ENCODE results near the gene ADAMTS3. TPM values are rescaled to one million over a fixed set of nuclear protein-coding genes. Genes with fewer than 3 reads are reported as not detected.

Gene ADAMTS3
- total and polyA plus RNA-seq, 2 donors (not counting 1 experiment from before 2014, with no cell fraction given): not detected

DNA sequence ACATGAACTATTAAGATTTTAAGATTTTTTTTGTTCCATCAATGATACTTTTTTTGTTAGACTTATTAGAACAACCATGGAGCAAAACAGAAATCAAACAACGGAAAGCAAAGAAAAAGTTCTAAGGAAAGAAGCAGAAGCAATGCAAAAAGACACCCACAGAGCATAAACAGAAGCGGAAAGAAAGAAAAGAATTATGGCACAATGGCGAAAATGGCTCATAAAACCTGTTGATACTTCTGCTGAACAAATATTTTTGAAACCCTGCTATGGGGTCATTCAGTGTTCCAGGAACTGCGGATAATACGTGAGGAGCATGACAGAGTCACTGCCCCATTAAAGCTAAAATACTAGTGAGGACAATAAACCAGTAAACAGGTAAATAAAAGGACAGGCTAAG lies 138.0 kb downstream of the ADAMTS3 start:
- Histone ChIP-seq H3K36me3 (replicated peaks in 1 of 2; ENCODE audit: control extremely low read depth in 1 of 2, control insufficient read depth in 1 of 2, extremely low read depth in 1 of 2, insufficient read depth in 2 of 2, low read length in 1 of 2) (no peaks in the 10 kb centered on the region), H2AFZ (ENCODE audit: insufficient read depth, low read depth, low read length, poor library complexity, severe bottlenecking) (no peak overlapping the region), H3K9me3 (ENCODE audit: control extremely low read depth in 1 of 3, control insufficient read depth in 2 of 3, insufficient read depth in 1 of 3, low read length in 2 of 3) (no peaks in the 10 kb centered on the region), H3K4me2 (replicated peaks; ENCODE audit: low read depth, low read length, poor library complexity, severe bottlenecking) (no peak overlapping the region), H4K20me1 (ENCODE audit: control insufficient read depth, insufficient read depth, low read length, poor library complexity, severe bottlenecking) (no peaks in the 10 kb centered on the region), H3K27ac (ENCODE audit: low read length in 2 of 2) (no peak overlapping the region), H3K4me1 (ENCODE audit: control insufficient read depth in 2 of 2, insufficient read depth in 2 of 2, low read length in 2 of 2) (no peaks in the 10 kb centered on the region), H3K79me2 (ENCODE audit: control insufficient read depth, insufficient read depth, low read length) (no peaks in the 10 kb centered on the region), H3K4me3 (ENCODE audit: control extremely low read depth in 1 of 5, extremely low read depth in 1 of 5, insufficient read depth in 1 of 5, low read depth in 2 of 5, low read length in 4 of 5) (no peak overlapping the region), H3K9ac (ENCODE audit: low read length) (no peak overlapping the region), H3K27me3 (replicated peaks in 1 of 4; ENCODE audit: control extremely low read depth in 1 of 4, control insufficient read depth in 3 of 4, insufficient read depth in 4 of 4, low read length in 3 of 4) (no peaks in the 10 kb centered on the region)
- WGBS (ENCODE audit: insufficient coverage): 94% methylated on average over 4 of the region's 5 CpGs
- DNase-seq: no peak
- no peak for ATAC-seq (ENCODE audit: low read depth)
- H3K9me3 Mint-ChIP-seq (ENCODE audit: insufficient read depth): no peaks in the 10 kb centered on the region
- ChIA-PET CTCF (no interaction called here), POLR2A (no interaction called here)
- TF ChIP-seq EZH2 (IDR thresholded peaks at IDR 0.05; ENCODE audit: borderline replicate concordance, insufficient read depth, low read depth, low read length, poor library complexity, severe bottlenecking): no peak
- H3K4me1 Mint-ChIP-seq: no peaks in the 10 kb centered on the region
- intact Hi-C loops (cut with micrococcal nuclease): no loop called here
- H3K27ac Mint-ChIP-seq: no peak overlapping the region
- H3K27me3 Mint-ChIP-seq: no peaks in the 10 kb centered on the region
- no peak overlapping the region for H3K4me3 Mint-ChIP-seq

DNA sequence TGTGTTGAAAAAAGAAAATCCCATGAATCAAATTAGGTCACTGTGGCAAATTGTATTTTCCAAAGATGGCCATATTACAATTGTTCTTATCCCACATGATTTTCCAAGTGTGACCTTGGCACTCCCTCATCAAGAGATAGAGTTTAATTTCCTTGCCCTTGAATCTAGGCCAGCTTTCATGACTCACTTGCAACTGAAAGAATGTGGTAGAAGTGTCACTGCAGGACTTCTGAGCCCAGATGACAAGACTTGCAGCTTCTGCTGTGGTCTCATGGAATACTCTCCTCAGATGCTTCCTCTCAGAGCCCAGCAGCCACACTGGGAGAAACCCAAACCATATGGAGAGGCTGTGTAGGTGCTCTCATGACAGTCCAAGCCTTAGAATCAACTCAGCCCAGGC lies 139.0 kb downstream of the ADAMTS3 start:
- Histone ChIP-seq H3K27ac (ENCODE audit: low read length in 2 of 2) (no peak overlapping the region), H3K79me2 (ENCODE audit: control insufficient read depth, insufficient read depth, low read length) (no peaks in the 10 kb centered on the region), H3K36me3 (replicated peaks in 1 of 2; ENCODE audit: control extremely low read depth in 1 of 2, control insufficient read depth in 1 of 2, extremely low read depth in 1 of 2, insufficient read depth in 2 of 2, low read length in 1 of 2) (no peaks in the 10 kb centered on the region), H3K27me3 (replicated peaks in 1 of 4; ENCODE audit: control extremely low read depth in 1 of 4, control insufficient read depth in 3 of 4, insufficient read depth in 4 of 4, low read length in 3 of 4) (no peaks in the 10 kb centered on the region), H3K9me3 (ENCODE audit: control extremely low read depth in 1 of 3, control insufficient read depth in 2 of 3, insufficient read depth in 1 of 3, low read length in 2 of 3) (no peaks in the 10 kb centered on the region), H3K4me1 (ENCODE audit: control insufficient read depth in 2 of 2, insufficient read depth in 2 of 2, low read length in 2 of 2) (no peaks in the 10 kb centered on the region), H3K4me3 (ENCODE audit: control extremely low read depth in 1 of 5, extremely low read depth in 1 of 5, insufficient read depth in 1 of 5, low read depth in 2 of 5, low read length in 4 of 5) (no peak overlapping the region), H2AFZ (ENCODE audit: insufficient read depth, low read depth, low read length, poor library complexity, severe bottlenecking) (no peak overlapping the region), H4K20me1 (ENCODE audit: control insufficient read depth, insufficient read depth, low read length, poor library complexity, severe bottlenecking) (no peaks in the 10 kb centered on the region), H3K9ac (ENCODE audit: low read length) (no peak overlapping the region), H3K4me2 (replicated peaks; ENCODE audit: low read depth, low read length, poor library complexity, severe bottlenecking) (no peak overlapping the region)
- no peak for TF ChIP-seq EZH2 (IDR thresholded peaks at IDR 0.05; ENCODE audit: borderline replicate concordance, insufficient read depth, low read depth, low read length, poor library complexity, severe bottlenecking)
- TF ChIP-seq, protein P1, sequence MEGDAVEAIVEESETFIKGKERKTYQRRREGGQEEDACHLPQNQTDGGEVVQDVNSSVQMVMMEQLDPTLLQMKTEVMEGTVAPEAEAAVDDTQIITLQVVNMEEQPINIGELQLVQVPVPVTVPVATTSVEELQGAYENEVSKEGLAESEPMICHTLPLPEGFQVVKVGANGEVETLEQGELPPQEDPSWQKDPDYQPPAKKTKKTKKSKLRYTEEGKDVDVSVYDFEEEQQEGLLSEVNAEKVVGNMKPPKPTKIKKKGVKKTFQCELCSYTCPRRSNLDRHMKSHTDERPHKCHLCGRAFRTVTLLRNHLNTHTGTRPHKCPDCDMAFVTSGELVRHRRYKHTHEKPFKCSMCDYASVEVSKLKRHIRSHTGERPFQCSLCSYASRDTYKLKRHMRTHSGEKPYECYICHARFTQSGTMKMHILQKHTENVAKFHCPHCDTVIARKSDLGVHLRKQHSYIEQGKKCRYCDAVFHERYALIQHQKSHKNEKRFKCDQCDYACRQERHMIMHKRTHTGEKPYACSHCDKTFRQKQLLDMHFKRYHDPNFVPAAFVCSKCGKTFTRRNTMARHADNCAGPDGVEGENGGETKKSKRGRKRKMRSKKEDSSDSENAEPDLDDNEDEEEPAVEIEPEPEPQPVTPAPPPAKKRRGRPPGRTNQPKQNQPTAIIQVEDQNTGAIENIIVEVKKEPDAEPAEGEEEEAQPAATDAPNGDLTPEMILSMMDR (IDR thresholded peaks at IDR 0.05): no peak
- Mint-ChIP-seq H3K27ac (no peak overlapping the region), H3K4me3 (no peak overlapping the region), H3K9me3 (ENCODE audit: insufficient read depth) (no peaks in the 10 kb centered on the region), H3K4me1 (no peaks in the 10 kb centered on the region), H3K27me3 (no peaks in the 10 kb centered on the region)
- POLR2A ChIA-PET: no interaction called here
- DNase-seq (no peak), ATAC-seq (ENCODE audit: low read depth) (no peak)
- CTCF ChIA-PET: no interaction called here
- intact Hi-C loops (cut with micrococcal nuclease): no loop called here
